Loucy (cell line): ENCODE data around the gene GOLM1.
"Not testable (repeated sequence)": the region's sequence is repeated elsewhere in the genome, so short reads cannot be mapped to it uniquely, and the experiment has no call there.

Source experiments
- H2AFZ ChIP-seq: fragments of 200-600 bp; sonication (generic); 2 replicates; pipeline ENCODE4 v1.6.0; 2016; ENCODE audit warnings: antibody characterized with exemption, mild to moderate bottlenecking, low read length, moderate library complexity
- H3F3A ChIP-seq: fragments of 200-600 bp; 2 replicates; pipeline ENCODE4 v1.6.0; 2016; ENCODE audit warnings: antibody characterized with exemption, low read depth, mild to moderate bottlenecking
- H3K27me3 ChIP-seq: fragments of 200-600 bp; sonication (generic); 2 replicates; pipeline ENCODE4 v1.6.1; 2014; ENCODE audit warnings: low read length, mild to moderate bottlenecking; ENCODE audit not compliant: insufficient read depth, poor library complexity, severe bottlenecking
- H3K36me3 ChIP-seq: fragments of 200-600 bp; sonication (generic); 2 replicates; pipeline ENCODE4 v1.6.1; 2016; ENCODE audit warnings: low read length; ENCODE audit not compliant: insufficient read depth
- H3K4me1 ChIP-seq: fragments of 200-600 bp; sonication (generic); 2 replicates; pipeline ENCODE4 v1.5.1; 2014; ENCODE audit warnings: low read length, mild to moderate bottlenecking; ENCODE audit not compliant: insufficient read depth, poor library complexity, severe bottlenecking
- H3K4me2 ChIP-seq: fragments of 200-600 bp; sonication (generic); 2 replicates; pipeline ENCODE4 v1.6.0; 2014; ENCODE audit warnings: antibody characterized with exemption, low read length, low read depth, mild to moderate bottlenecking; ENCODE audit not compliant: poor library complexity, severe bottlenecking
- H3K4me3 ChIP-seq: fragments of 200-600 bp; sonication (generic); 2 replicates; pipeline ENCODE4 v1.5.1; 2014; ENCODE audit warnings: low read length, mild to moderate bottlenecking, mixed read lengths; ENCODE audit not compliant: poor library complexity, severe bottlenecking
- H3K79me2 ChIP-seq: fragments of 200-600 bp; sonication (generic); 2 replicates; pipeline ENCODE4 v1.6.1; 2014; ENCODE audit warnings: low read length; ENCODE audit not compliant: insufficient read depth
- H3K9ac ChIP-seq: fragments of 200-600 bp; sonication (generic); 2 replicates; pipeline ENCODE4 v1.6.0; 2014; ENCODE audit warnings: mild to moderate bottlenecking, low read depth, low read length, moderate library complexity; ENCODE audit not compliant: poor library complexity, severe bottlenecking
- H3K9me2 ChIP-seq: fragments of 200-600 bp; sonication (generic); replicated peaks from 2 replicates; pipeline ENCODE4 v1.6.1; 2016; ENCODE audit warnings: low read depth, low read length, mixed read lengths
- H3K9me3 ChIP-seq: fragments of 200-600 bp; sonication (generic); 2 replicates; pipeline ENCODE4 v1.6.1; 2014; ENCODE audit warnings: mild to moderate bottlenecking, antibody characterized with exemption, low read length, low read depth; ENCODE audit not compliant: insufficient read depth
- H4K20me1 ChIP-seq: fragments of 200-600 bp; sonication (generic); 2 replicates; pipeline ENCODE4 v1.6.0; 2014; ENCODE audit warnings: antibody characterized with exemption, low read length, mild to moderate bottlenecking; ENCODE audit not compliant: insufficient read depth, poor library complexity, severe bottlenecking
- EZH2phosphoT487 ChIP-seq: fragments of 200-600 bp; IDR thresholded peaks from 2 replicates; pipeline ENCODE4 v1.6.1; 2018; ENCODE audit warnings: antibody characterized with exemption, mild to moderate bottlenecking, moderate library complexity, borderline replicate concordance
- TF ChIP-seq, protein P1 (sequence below): fragments of 200-600 bp; sonication (generic); conservative IDR thresholded peaks from 2 replicates; pipeline ENCODE4 v1.5.1; 2014; ENCODE audit warnings: mild to moderate bottlenecking, antibody characterized with exemption, low read length

The GOLM1 gene, protein sequence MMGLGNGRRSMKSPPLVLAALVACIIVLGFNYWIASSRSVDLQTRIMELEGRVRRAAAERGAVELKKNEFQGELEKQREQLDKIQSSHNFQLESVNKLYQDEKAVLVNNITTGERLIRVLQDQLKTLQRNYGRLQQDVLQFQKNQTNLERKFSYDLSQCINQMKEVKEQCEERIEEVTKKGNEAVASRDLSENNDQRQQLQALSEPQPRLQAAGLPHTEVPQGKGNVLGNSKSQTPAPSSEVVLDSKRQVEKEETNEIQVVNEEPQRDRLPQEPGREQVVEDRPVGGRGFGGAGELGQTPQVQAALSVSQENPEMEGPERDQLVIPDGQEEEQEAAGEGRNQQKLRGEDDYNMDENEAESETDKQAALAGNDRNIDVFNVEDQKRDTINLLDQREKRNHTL

GRCh38 chr9:86098824-86099700 is at the start of gene GOLM1:
Gene GOLM1 (minus strand): TSS chr9:86099558. CDS start chr9:86079320, 20,238 bp downstream.
- Histone ChIP-seq H4K20me1 (no peaks in the 10 kb centered on the region), H3K9ac (peak within 1 kb of the TSS; percentile 45), H2AFZ (peak within 1 kb of the TSS; percentile 88), H3K9me2 (no peaks in the 10 kb centered on the region), H3K79me2 (no peaks in the 10 kb centered on the region), H3F3A (no peaks in the 10 kb centered on the region), H3K36me3 (no peaks in the 10 kb centered on the region), H3K4me3 (peak within 1 kb of the TSS; percentile 70), H3K4me2 (peak within 1 kb of the TSS; percentile 67), H3K9me3 (no peaks in the 10 kb centered on the region), H3K27me3 (no peaks in the 10 kb centered on the region), H3K4me1 (no peaks in the 10 kb centered on the region)
- TF ChIP-seq, protein P1, sequence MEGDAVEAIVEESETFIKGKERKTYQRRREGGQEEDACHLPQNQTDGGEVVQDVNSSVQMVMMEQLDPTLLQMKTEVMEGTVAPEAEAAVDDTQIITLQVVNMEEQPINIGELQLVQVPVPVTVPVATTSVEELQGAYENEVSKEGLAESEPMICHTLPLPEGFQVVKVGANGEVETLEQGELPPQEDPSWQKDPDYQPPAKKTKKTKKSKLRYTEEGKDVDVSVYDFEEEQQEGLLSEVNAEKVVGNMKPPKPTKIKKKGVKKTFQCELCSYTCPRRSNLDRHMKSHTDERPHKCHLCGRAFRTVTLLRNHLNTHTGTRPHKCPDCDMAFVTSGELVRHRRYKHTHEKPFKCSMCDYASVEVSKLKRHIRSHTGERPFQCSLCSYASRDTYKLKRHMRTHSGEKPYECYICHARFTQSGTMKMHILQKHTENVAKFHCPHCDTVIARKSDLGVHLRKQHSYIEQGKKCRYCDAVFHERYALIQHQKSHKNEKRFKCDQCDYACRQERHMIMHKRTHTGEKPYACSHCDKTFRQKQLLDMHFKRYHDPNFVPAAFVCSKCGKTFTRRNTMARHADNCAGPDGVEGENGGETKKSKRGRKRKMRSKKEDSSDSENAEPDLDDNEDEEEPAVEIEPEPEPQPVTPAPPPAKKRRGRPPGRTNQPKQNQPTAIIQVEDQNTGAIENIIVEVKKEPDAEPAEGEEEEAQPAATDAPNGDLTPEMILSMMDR, result no peak
- no peak for TF ChIP-seq EZH2phosphoT487

DNA sequence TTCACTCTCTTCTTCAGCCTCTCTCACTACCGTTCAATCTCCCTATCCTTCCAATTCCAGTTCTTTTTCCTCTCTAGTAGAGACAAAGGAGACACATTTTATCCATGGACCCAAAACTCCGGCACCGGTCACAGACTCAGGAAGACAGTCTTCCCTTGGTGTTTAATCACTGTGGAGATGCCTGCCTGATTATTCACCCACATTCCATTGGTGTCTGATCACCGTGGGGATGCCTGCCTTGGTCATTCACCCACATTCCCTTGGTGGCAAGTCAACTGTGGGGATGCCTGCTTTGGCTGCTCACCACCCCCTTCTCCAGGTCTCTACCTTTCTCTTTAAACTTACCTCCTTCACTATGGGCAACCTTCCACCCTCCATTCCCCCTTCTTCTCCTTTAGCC is 47.3 kb upstream of the GOLM1 start:
- H3K4me3 ChIP-seq, H3K9me3 ChIP-seq, H3K36me3 ChIP-seq, H3K79me2 ChIP-seq, H3K9ac ChIP-seq, H4K20me1 ChIP-seq, H3K4me1 ChIP-seq, H3K27me3 ChIP-seq, H3K4me2 ChIP-seq, H2AFZ ChIP-seq, H3F3A ChIP-seq, H3K9me2 ChIP-seq: not testable (repeated sequence)

GRCh38 chr9:86145960-86146359 is 46.6 kb upstream of the GOLM1 start:
- not testable (repeated sequence) for H3K36me3 ChIP-seq, H3F3A ChIP-seq, H4K20me1 ChIP-seq, H3K4me1 ChIP-seq, H3K4me2 ChIP-seq, H2AFZ ChIP-seq, H3K27me3 ChIP-seq, H3K79me2 ChIP-seq, H3K4me3 ChIP-seq, H3K9me2 ChIP-seq, H3K9ac ChIP-seq, H3K9me3 ChIP-seq

- H3K36me3 ChIP-seq, result no peaks in the 10 kb centered on the region
- H3K9me3 ChIP-seq, result no peaks in the 10 kb centered on the region; the same call in 1 of the 2 replicates
- TF ChIP-seq, protein P1, result no peak
- TF ChIP-seq EZH2phosphoT487, result no peak
- no peaks in the 10 kb centered on the region for H3K4me1 ChIP-seq
- H3K4me3 ChIP-seq, result no peak overlapping the region
- H4K20me1 ChIP-seq, result no peaks in the 10 kb centered on the region
- H3K27me3 ChIP-seq, result no peaks in the 10 kb centered on the region
- no peaks in the 10 kb centered on the region for H3K79me2 ChIP-seq
- no peak overlapping the region for H2AFZ ChIP-seq
- H3K9ac ChIP-seq, result no peak overlapping the region
- H3K4me2 ChIP-seq, result no peak overlapping the region
- no peaks in the 10 kb centered on the region for H3F3A ChIP-seq
- no peaks in the 10 kb centered on the region for H3K9me2 ChIP-seq
Measured at GRCh38 chr9:86142973-86143372, 43.6 kb upstream of the GOLM1 start.
